LNCAP (cell line): ENCODE data around the gene AFAP1.

ENCODE experiments used
- TF ChIP-seq, protein P1 (sequence below): fragments of 450-650 bp; IDR thresholded peaks from 2 replicates; pipeline ENCODE4 v1.5.1; 2017; ENCODE audit warnings: mild to moderate bottlenecking

The AFAP1 gene

DNA sequence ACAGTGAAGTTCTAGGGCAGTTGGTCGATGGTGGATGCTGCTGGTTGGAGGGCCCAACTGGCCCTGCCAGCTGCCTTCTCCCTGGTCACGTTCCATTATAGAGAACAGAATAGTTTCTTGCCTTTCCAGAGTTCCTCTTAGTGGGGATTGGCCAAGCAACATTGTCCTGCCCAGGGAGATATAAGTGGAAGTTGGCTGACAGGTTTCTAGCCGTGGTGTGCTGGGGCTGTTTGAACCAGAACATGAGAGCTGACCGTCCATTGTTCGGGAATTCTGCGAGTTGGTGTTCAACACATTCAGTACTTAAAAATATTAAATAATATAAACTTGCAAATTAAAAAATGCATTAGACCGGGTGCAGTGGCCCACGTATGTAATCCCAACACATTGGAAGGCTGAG lies 3.5 kb upstream of the AFAP1 start:
- TF ChIP-seq, protein P1, sequence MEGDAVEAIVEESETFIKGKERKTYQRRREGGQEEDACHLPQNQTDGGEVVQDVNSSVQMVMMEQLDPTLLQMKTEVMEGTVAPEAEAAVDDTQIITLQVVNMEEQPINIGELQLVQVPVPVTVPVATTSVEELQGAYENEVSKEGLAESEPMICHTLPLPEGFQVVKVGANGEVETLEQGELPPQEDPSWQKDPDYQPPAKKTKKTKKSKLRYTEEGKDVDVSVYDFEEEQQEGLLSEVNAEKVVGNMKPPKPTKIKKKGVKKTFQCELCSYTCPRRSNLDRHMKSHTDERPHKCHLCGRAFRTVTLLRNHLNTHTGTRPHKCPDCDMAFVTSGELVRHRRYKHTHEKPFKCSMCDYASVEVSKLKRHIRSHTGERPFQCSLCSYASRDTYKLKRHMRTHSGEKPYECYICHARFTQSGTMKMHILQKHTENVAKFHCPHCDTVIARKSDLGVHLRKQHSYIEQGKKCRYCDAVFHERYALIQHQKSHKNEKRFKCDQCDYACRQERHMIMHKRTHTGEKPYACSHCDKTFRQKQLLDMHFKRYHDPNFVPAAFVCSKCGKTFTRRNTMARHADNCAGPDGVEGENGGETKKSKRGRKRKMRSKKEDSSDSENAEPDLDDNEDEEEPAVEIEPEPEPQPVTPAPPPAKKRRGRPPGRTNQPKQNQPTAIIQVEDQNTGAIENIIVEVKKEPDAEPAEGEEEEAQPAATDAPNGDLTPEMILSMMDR = no peak

DNA sequence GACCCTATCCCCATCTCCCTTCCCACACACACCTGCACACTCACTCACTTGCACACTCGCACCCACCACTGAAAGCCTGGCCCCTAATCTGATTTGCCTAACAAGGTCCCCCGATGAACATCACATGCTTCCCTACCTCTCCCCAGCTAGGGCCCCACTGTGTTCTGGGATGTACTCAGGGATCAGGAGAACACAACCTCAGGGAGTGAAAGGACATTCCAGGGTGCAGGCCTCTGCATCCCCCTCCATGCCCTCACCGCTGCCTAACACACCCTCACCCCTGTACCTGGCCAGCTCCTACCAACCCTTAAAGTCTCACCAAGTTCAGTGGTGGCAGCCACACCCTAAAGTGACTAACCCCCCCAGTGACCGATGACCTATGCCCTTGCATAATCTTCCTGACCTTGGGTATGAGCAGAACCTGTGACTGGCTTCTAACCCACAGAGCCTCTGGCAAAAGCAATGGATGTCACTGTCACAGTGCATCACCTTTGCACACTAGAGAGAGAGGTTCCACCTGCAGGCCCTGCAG lies 2.4 kb upstream of the AFAP1 start:
- TF ChIP-seq, protein P1 = no peak

DNA sequence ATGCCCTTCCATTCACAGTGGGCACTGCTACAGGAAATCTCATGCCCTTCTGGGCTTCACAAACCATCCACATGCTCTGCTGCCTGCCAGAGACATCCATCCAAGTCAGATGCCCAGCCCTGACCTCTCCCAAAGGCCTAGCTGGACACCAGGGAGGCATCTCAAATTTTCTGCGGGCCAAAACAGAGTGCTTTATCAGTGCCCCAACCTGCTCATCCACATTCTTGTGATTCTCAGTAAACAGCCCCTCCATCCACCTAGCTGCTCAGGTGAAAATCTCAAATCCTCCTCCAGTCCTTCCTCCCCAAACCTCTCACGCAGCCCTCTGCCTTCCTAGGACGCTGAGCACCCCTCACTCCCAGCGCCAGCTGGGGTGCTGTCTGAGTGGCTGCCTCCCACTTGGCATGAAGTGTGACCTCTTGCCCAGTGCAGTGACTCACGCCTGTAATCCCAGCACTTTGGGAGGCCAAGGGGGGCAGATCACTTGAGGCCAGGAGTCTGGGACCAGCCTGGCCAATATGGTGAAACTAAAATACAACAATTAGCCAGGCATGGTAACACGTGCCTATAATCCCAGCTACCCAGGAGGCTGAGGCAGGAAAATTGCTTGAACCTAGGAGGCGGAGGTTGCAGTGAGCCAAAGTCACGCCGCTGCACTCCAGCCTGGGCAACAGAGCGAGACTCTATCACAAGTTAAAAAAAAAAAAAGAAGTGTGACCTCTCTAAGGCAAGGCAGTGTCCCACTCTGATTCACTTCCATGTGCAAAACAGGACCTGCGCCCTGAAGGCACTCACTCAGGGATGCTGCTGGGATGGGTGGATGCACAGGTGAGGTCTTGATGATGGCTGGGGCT lies 1.7 kb upstream of the AFAP1 start:
- TF ChIP-seq, protein P1 = no peak

DNA sequence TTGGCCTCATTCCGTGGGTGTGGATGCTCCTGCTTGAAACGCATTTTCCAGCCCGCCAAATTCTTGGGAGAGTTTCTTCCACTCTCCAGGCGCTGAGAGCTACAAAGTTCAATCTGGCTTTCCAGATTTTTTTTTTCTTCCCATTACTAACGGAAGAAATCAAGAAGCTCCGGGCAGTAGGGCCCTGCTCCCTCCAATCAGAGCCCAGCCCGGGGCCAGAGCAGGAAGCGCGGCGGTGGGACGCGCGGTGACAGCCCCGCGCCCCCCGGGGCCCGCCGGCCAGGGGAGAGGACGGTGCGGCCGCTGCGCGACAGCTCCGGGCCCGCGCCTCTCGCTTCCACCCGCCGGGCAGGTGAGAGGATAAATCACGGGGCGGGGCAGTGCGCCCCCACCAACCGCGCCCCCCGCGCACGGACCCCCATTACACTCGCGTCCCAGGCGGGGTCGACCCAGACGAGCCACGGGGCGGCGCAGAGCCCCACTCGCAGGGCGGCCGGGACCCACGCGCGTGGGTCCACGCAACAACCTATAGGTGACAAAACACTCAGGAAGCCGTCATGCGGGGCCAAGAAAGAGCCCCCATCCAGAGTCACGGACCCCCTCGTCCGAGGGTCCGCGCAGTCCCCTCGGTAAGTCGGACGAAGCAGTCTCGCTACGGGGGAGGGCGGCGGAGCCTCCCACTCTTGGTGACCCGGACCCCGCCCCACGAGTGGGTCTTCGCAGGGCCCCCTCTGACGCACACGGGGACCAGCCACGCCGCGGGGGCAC lies 868 bp downstream of the AFAP1 start:
- TF ChIP-seq, protein P1 = no peak

DNA sequence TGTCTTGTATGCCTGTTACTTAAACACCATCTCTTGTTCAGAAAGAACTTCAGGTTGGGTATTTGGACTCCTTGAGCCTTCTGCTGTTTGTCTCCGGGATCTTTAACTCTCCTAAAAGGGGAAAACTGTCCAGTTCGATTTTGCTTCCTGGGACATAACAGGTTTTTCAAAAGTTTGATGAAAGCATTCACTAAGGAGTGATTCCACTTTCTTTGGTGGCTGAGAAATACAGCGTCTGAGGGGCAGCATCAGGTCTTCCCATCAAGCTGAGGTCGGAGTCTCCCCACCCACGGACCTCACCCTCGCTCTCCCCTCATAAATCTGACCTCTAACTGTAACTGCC lies 1.4 kb downstream of the AFAP1 start:
- TF ChIP-seq, protein P1 = no peak

DNA sequence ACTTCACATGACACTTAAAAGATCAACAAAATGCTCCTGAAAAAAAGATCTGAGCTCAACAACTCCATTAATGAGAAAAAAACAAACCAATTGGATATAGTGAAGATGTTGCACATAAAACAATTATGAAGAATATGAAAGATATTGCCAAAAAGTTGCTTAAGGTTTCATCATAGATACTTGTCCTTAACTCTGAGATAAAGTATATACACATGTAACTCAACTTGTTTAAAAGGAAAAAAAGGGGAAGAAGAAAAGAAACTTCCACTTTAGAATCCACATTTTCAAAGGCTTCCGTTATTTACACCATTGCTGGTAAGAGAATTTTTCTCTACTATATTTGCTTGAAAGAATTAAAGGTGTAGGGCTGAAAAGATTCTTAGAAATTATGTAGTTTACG lies 2.7 kb downstream of the AFAP1 start:
- TF ChIP-seq, protein P1 = no peak

DNA sequence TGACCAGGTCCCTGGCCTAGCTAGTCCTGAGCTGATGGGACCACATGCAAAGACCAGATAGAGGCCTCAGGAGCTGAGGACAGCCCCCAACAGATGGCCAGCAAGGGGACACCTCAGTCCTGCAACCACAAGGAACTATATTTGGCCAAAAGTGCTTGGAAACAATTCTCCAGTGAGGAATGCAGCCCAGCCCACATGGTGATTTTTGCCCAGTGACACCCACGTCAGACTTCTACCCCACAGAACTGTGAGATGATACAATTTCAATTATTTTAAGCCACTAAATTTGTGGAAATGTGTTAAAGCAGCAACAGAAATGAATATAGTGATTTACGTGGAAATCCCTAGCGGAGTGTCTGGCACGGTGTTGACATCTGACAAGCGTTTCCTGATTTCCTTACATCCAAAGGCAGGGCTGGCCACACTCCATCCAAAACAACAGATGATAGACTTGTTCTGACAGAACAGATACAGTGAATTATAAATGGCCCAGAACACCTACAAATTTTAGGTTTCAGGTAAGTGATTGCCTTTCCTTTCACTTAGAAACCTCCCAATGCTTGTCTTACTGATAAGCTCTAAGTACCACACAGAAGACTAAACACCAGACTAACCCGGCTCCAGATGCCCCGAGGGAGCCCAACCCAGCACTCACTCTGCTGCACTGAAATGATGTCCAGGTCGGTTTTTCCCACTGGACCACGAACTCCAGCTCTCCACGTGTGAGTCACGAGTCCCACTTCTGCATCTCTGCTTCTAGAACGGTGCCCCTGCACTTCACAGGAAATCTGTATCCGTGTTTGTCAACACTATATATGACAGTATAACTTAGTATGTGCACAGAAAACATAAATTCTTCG lies 5.8 kb downstream of the AFAP1 start:
- TF ChIP-seq, protein P1 = no peak
